H4 (cell line): Measurements from ENCODE around the gene MINDY4B. TPM values are rescaled to one million over a fixed set of nuclear protein-coding genes. Genes with fewer than 3 reads are reported as not detected.
"Not testable (repeated sequence)": the region's sequence is repeated elsewhere in the genome, so short reads cannot be mapped to it uniquely, and the experiment has no call there.

ENCODE experiments used
- DNase-seq: peaks from one replicate; pipeline ENCODE4 v3.0.0-alpha.2; 2015; ENCODE audit warnings: low spot score
- total RNA-seq: library from RNA; depleted of rRNA; stranded (reverse); fragments of >200 nt; shearing (Covaris generic); gene quantifications from 2 replicates; pipeline ENCODE4 v1.2.3, GENCODE V29; 2014

The MINDY4B gene
- total RNA-seq, 1 experiment from 2014 or later: not detected

- DNase-seq: no peak
Measured at GRCh38 chr3:150898046-150898754, 7.0 kb downstream of the MINDY4B start.

- DNase-seq: no peak
Measured at GRCh38 chr3:150897592-150897991, 7.6 kb downstream of the MINDY4B start.

- no peak for DNase-seq
Measured at GRCh38 chr3:150890831-150891230, 14.4 kb downstream of the MINDY4B start.

GRCh38 chr3:150890295-150890694, 14.9 kb downstream of the MINDY4B start:
- no peak for DNase-seq

GRCh38 chr3:150889106-150889505, 16.1 kb downstream of the MINDY4B start:
- DNase-seq: no peak

- DNase-seq: no peak
Measured at GRCh38 chr3:150887031-150887430, 18.2 kb downstream of the MINDY4B start.

GRCh38 chr3:150885535-150885934, 19.7 kb downstream of the MINDY4B start:
- DNase-seq: no peak

GRCh38 chr3:150878996-150879575, 26.2 kb downstream of the MINDY4B start:
- no peak for DNase-seq

GRCh38 chr3:150878290-150878689, 26.9 kb downstream of the MINDY4B start:
- no peak for DNase-seq

- DNase-seq: no peak
Measured at GRCh38 chr3:150877303-150877702, 27.9 kb downstream of the MINDY4B start.

- DNase-seq: no peak
Measured at GRCh38 chr3:150876611-150877265, 28.5 kb downstream of the MINDY4B start.

GRCh38 chr3:150875548-150875947, 29.7 kb downstream of the MINDY4B start:
- no peak for DNase-seq

- DNase-seq: no peak
Measured at GRCh38 chr3:150874666-150875219, 30.5 kb downstream of the MINDY4B start.

GRCh38 chr3:150871192-150871591, 34.0 kb downstream of the MINDY4B start:
- no peak for DNase-seq

- DNase-seq: no peak
Measured at GRCh38 chr3:150870406-150870805, 34.8 kb downstream of the MINDY4B start.

- DNase-seq: no peak
Measured at GRCh38 chr3:150868282-150868681, 37.0 kb downstream of the MINDY4B start.

- DNase-seq: no peak
Measured at GRCh38 chr3:150867434-150867833, 37.8 kb downstream of the MINDY4B start.

- DNase-seq: not testable (repeated sequence)
Measured at GRCh38 chr3:150863921-150864320, 41.3 kb downstream of the MINDY4B start.

- no peak for DNase-seq
Measured at GRCh38 chr3:150861851-150862250, 43.4 kb downstream of the MINDY4B start.

- DNase-seq: not testable (repeated sequence)
Measured at GRCh38 chr3:150857936-150858335, 47.3 kb downstream of the MINDY4B start.

- DNase-seq: no peak
Measured at GRCh38 chr3:150850191-150850590, 55.0 kb downstream of the MINDY4B start.

- DNase-seq: no peak
Measured at GRCh38 chr3:150848864-150849263, 56.4 kb downstream of the MINDY4B start.

- DNase-seq: no peak
Measured at GRCh38 chr3:150847433-150847832, 57.8 kb downstream of the MINDY4B start.
